Spleen (tissue), 7 donors: ENCODE measurements around the gene SCAMP3.

Source experiments
- POLR2A ChIP-seq, 3 donors: fragments of 450-650 bp; IDR thresholded peaks; one replicate each; pipeline ENCODE4 v1.5.1; 2017; ENCODE audit warnings: antibody characterized with exemption in 3 of 3, mild to moderate bottlenecking in 1 of 3
- POLR2AphosphoS5 ChIP-seq, 3 donors: sonication (generic); formaldehyde crosslinking; IDR thresholded peaks; one replicate each; pipeline ENCODE4 v1.5.1; 2017; ENCODE audit warnings: antibody characterized with exemption in 3 of 3
- TF ChIP-seq, protein P1 (sequence below), 11 experiments: fragments of 200-600 bp in 7 of 11; fragments of 450-650 bp in 4 of 11; sonication (generic) in 4 of 11; IDR thresholded peaks in 8 of 11; conservative IDR thresholded peaks in 3 of 11; 1 replicate in 7 of 11; 2 replicates in 4 of 11; pipeline versions ENCODE4 v1.4.0 to v1.8.0; 2016 to 2021; ENCODE audit warnings: antibody characterized with exemption in 11 of 11, inconsistent platforms in 4 of 11, mild to moderate bottlenecking in 1 of 11
- donor health status: DM: no; HTN: no; CAD: no; lungs with moderate emphysema.
- donor health status: DM: no; HTN: no; CAD: no.
- donor health status: DM: no; HTN: no; CAD: no.

DNA sequence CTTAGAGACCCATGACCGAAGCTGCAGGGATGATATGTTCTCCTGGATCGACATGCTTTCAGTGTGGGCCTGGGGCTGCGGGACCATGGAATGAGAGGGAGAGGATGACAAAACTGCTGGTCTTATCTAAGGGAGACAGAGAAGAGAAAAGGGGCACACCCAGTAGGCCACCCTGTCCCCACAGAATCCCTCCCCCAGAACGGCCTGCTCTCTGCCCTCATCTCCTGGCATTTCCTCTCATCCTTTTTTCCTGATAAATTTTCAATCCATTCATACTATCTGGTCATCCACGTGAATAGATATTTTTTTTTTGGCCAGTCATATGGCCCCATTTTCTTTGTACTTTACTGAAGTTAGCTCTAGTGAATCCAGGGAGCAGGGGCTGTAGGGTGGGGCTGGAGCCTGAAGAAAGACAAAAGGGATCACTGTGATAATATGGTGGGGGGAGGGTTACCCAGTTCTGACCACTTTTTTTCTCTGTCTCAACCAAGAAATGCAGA lies 39.2 kb upstream of the SCAMP3 start, which contains the start of gene PKLR:
- TF ChIP-seq, protein P1, sequence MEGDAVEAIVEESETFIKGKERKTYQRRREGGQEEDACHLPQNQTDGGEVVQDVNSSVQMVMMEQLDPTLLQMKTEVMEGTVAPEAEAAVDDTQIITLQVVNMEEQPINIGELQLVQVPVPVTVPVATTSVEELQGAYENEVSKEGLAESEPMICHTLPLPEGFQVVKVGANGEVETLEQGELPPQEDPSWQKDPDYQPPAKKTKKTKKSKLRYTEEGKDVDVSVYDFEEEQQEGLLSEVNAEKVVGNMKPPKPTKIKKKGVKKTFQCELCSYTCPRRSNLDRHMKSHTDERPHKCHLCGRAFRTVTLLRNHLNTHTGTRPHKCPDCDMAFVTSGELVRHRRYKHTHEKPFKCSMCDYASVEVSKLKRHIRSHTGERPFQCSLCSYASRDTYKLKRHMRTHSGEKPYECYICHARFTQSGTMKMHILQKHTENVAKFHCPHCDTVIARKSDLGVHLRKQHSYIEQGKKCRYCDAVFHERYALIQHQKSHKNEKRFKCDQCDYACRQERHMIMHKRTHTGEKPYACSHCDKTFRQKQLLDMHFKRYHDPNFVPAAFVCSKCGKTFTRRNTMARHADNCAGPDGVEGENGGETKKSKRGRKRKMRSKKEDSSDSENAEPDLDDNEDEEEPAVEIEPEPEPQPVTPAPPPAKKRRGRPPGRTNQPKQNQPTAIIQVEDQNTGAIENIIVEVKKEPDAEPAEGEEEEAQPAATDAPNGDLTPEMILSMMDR (IDR thresholded peaks at IDR 0.05 in 8 of 11, conservative IDR thresholded peaks at IDR 0.05 in 3 of 11): no peak
- TF ChIP-seq POLR2AphosphoS5 (IDR thresholded peaks at IDR 0.05): no peak
- TF ChIP-seq POLR2A (IDR thresholded peaks at IDR 0.05): no peak
